ENCODE data around the gene SS18L1.

SS18L1 gene

GRCh38 chr20:62227591-62227976, 84.0 kb downstream of the SS18L1 start:
- no peak for TF ChIP-seq CTCF (IDR thresholded peaks at IDR 0.05; ENCODE audit: insufficient read depth, low read length, missing control alignments)
- no peak overlapping the region for H3K4me3 ChIP-seq (ENCODE audit: low read depth, low read length)
- no peak for DNase-seq (ENCODE audit: low read depth, low spot score)
- ChIA-PET POLR2A (interaction anchor here (0.6 kb wide), 1 partner anchor 11 kb away, joined by 3 read pairs; no protein-coding TSS in a partner anchor), CTCF (no interaction called here)

- POLR2A ChIA-PET = interaction anchor here (0.6 kb wide), 1 partner anchor 10 kb away, joined by 3 read pairs; no protein-coding TSS in a partner anchor
Measured at GRCh38 chr20:62227977-62228958, 84.7 kb downstream of the SS18L1 start.

GRCh38 chr20:62228982-62229545, 85.5 kb downstream of the SS18L1 start:
- no peak for DNase-seq (ENCODE audit: low read depth, low spot score)
- ChIA-PET POLR2A (no interaction called here), CTCF (no interaction called here)
- TF ChIP-seq CTCF (IDR thresholded peaks at IDR 0.05; ENCODE audit: insufficient read depth, low read length, missing control alignments) = no peak
- H3K4me3 ChIP-seq (ENCODE audit: low read depth, low read length) = no peak overlapping the region

More at GRCh38 chr20:62227977-62228958, 84.7 kb downstream of the SS18L1 start:
- H3K4me3 ChIP-seq (ENCODE audit: low read depth, low read length) = no peak overlapping the region
- CTCF ChIA-PET = no interaction called here
- DNase-seq (ENCODE audit: low read depth, low spot score) = no peak
- TF ChIP-seq CTCF (IDR thresholded peaks at IDR 0.05; ENCODE audit: insufficient read depth, low read length, missing control alignments) = no peak

DNA sequence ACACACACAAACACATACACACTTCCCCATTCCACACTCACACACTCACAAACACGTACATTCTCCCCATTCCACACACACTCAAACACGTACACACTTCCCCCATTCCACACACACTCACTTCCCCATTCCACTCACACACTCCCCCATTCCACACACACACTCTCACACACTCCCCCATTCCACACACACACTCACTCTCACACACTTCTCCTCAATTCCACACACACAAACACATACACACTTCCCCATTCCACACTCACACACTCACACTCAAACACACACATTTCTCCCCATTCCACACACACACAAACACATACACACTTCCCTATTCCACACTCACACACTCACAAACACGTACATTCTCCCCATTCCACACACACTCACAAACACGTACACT, 86.1 kb downstream of the SS18L1 start:
- CTCF ChIA-PET = no interaction called here
- no peak for DNase-seq (ENCODE audit: low read depth, low spot score)

DNA sequence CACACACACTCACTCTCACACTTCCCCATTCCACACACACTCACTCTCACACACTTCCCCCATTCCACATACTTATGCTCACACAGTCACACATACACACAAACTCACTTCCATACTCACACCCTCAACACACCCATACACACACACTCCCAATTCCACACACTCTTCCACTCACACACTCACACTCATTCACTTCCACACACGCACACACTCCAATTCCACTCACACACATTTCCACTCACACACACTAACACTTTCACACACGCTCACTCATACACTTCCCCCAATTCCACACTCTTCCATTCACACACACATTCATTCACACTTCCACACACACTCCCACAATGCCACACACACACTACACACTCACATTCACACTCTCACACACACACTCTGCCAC, 86.7 kb downstream of the SS18L1 start:
- ChIA-PET CTCF (no interaction called here), POLR2A (no interaction called here)
- no peak for TF ChIP-seq CTCF (IDR thresholded peaks at IDR 0.05; ENCODE audit: insufficient read depth, low read length, missing control alignments)
- no peak for DNase-seq (ENCODE audit: low read depth, low spot score)
- H3K4me3 ChIP-seq (ENCODE audit: low read depth, low read length) = no peak overlapping the region

More for the DNA sequence above, 86.1 kb downstream of the SS18L1 start:
- TF ChIP-seq CTCF (IDR thresholded peaks at IDR 0.05; ENCODE audit: insufficient read depth, low read length, missing control alignments) = no peak
- no peak overlapping the region for H3K4me3 ChIP-seq (ENCODE audit: low read depth, low read length)
- POLR2A ChIA-PET = no interaction called here

GRCh38 chr20:62230696-62231095, 87.1 kb downstream of the SS18L1 start:
- DNase-seq (ENCODE audit: low read depth, low spot score) = no peak
- POLR2A ChIA-PET = no interaction called here
- TF ChIP-seq CTCF (IDR thresholded peaks at IDR 0.05; ENCODE audit: insufficient read depth, low read length, missing control alignments) = no peak
- CTCF ChIA-PET = no interaction called here
- no peak overlapping the region for H3K4me3 ChIP-seq (ENCODE audit: low read depth, low read length)

All from AG04449 (cell line).